ENCODE measurements around the gene NKX1-2. TPM values are rescaled to one million over a fixed set of nuclear protein-coding genes. Genes with fewer than 3 reads are reported as not detected.

NKX1-2 gene
- total RNA-seq, 2 experiments from 2014 or later: not detected

DNA sequence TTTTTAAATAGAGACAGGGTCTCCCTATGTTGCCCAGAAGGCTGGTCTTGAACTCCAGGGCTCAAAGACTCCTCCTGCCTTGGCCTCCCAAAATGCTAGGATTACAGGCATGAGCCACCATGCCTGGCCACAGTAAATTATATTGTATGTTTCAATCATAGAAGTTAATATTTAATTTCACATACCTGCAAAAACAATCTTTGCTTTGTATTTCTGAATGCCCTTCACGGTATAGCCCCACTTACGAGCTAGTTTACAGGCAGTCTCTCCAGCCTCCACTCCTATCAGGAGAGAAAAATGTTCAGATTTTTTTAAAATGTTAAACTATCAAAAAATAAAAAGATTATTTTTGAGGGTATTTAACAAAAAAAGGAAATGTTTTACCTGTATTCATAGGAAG lies 41.5 kb downstream of the NKX1-2 start:
- H3K27ac Mint-ChIP-seq: no peak overlapping the region
- H3K4me3 Mint-ChIP-seq: no peak overlapping the region
- DNase-seq (no peak), ATAC-seq (no peak)
- H3K27me3 Mint-ChIP-seq: no peaks in the 10 kb centered on the region
- ChIA-PET CTCF (interaction anchor here (0.8 to 2.0 kb wide), 4 partner anchors 9 to 19 kb away, joined by 3 to 7 read pairs (median 4); no protein-coding TSS in a partner anchor), POLR2A (no interaction called here)
- intact Hi-C loops (cut with micrococcal nuclease): no loop called here
- H3K4me1 Mint-ChIP-seq (ENCODE audit: low read depth): peaks cover 4% of the 10 kb centered on the region
- no peaks in the 10 kb centered on the region for H3K9me3 Mint-ChIP-seq
- H3K36me3 Mint-ChIP-seq (ENCODE audit: low read depth): peaks cover 25% of the 10 kb centered on the region
- TF ChIP-seq CTCF (IDR thresholded peaks at IDR 0.05): no peak

DNA sequence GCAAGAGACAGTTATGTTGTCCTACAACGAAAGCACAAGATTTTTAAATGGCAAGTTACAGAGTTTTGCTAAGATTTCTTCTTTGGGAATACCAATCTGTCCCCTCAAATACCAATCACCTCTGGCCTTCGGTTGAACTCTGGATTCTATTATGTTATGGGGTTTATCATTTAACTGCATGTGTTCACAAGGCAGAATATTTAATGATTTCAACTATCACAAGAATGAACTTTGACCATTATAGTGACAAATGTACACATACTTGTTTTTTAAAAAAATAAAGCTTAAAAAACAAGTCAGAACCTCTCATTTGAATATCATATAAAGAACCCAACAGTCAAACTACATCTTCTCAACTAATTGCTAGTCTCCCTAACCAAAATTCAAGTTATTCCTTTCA lies 42.4 kb downstream of the NKX1-2 start:
- H3K4me1 Mint-ChIP-seq (ENCODE audit: low read depth): peaks cover 4% of the 10 kb centered on the region
- ChIA-PET CTCF (interaction anchor here (1.3 to 1.5 kb wide), 2 partner anchors 19 to 413 kb away, joined by 3 to 5 read pairs; no protein-coding TSS in a partner anchor), POLR2A (no interaction called here)
- no peaks in the 10 kb centered on the region for H3K27me3 Mint-ChIP-seq
- DNase-seq (no peak), ATAC-seq (no peak)
- H3K27ac Mint-ChIP-seq: no peak overlapping the region
- peaks cover 25% of the 10 kb centered on the region for H3K36me3 Mint-ChIP-seq (ENCODE audit: low read depth)
- no peaks in the 10 kb centered on the region for H3K9me3 Mint-ChIP-seq
- intact Hi-C loops (cut with micrococcal nuclease): no loop called here
- TF ChIP-seq CTCF (IDR thresholded peaks at IDR 0.05): no peak
- H3K4me3 Mint-ChIP-seq: no peak overlapping the region

- Mint-ChIP-seq H3K36me3 (ENCODE audit: low read depth) (peaks cover 17% of the 10 kb centered on the region), H3K9me3 (no peaks in the 10 kb centered on the region), H3K4me3 (no peak overlapping the region), H3K27me3 (no peaks in the 10 kb centered on the region), H3K4me1 (ENCODE audit: low read depth) (peaks cover 4% of the 10 kb centered on the region), H3K27ac (peak overlapping the region; percentile 51)
- ChIA-PET CTCF (interaction anchor here (0.6 to 3.3 kb wide), 21 partner anchors 10 to 827 kb away, joined by 3 to 45 read pairs (median 3); partner anchors contain the start of gene LHPP), POLR2A (interaction anchor here (0.7 kb wide), 1 partner anchor 99 kb away, joined by 3 read pairs; no protein-coding TSS in a partner anchor)
- TF ChIP-seq CTCF (IDR thresholded peaks at IDR 0.05): peak; percentile 68
- ATAC-seq (peak; percentile 99), DNase-seq (peak; percentile 48)
- intact Hi-C loops (cut with micrococcal nuclease): no loop called here
Measured at GRCh38 chr10:124403548-124403947, 46.3 kb downstream of the NKX1-2 start.

DNA sequence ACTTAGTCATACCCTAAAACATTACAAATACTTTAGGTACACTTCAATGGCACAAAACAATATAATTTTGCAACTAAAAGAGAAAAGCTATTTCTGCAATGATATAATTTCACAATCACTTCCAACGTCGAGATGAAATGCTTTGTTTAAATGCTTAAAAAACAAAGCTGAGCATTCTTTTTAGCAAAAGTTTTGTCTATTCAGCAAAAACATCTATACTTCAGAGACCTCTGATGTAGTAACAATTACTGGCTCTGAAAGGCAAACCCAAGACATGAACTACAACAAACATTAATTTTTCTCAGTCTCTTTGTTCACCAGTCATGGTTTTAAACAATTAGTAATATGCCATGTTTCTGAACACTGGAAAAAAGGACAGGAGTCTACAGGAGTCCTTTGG lies 47.6 kb downstream of the NKX1-2 start:
- CTCF ChIA-PET: interaction anchor here (1.1 kb wide), 1 partner anchor 408 kb away, joined by 5 read pairs; no protein-coding TSS in a partner anchor

More for the DNA sequence above, 47.6 kb downstream of the NKX1-2 start:
- TF ChIP-seq CTCF (IDR thresholded peaks at IDR 0.05): no peak
- DNase-seq (no peak), ATAC-seq (no peak)
- Mint-ChIP-seq H3K36me3 (ENCODE audit: low read depth) (peaks cover 17% of the 10 kb centered on the region), H3K27me3 (no peaks in the 10 kb centered on the region), H3K4me3 (no peak overlapping the region), H3K27ac (no peak overlapping the region), H3K4me1 (ENCODE audit: low read depth) (peaks cover 4% of the 10 kb centered on the region), H3K9me3 (no peaks in the 10 kb centered on the region)
- POLR2A ChIA-PET: no interaction called here
- intact Hi-C loops (cut with micrococcal nuclease): no loop called here
